ENCODE results near the gene ATXN7L3B. TPM values are rescaled to one million over a fixed set of nuclear protein-coding genes. Genes with fewer than 3 reads are reported as not detected.
"Not testable (repeated sequence)": the region's sequence is repeated elsewhere in the genome, so short reads cannot be mapped to it uniquely, and the experiment has no call there.

The ATXN7L3B gene
- total and polyA plus RNA-seq, 12 donors = 5.6 to 25.9 (median 22.2) TPM

- WGBS, 2 donors = 30 to 46% methylated on average over 1 of the region's 1 CpG
- no peak for TF ChIP-seq CTCF (IDR thresholded peaks at IDR 0.05)
- Histone ChIP-seq H3K4me1 (no peaks in the 10 kb centered on the region), H3K36me3 (no peaks in the 10 kb centered on the region), H3K27ac (no peak overlapping the region), H3K27me3 (no peaks in the 10 kb centered on the region), H3K9me3 (peaks cover 0 to 3% (median 0%) of the 10 kb centered on the region in 11 donors), H3K4me3 (no peak overlapping the region)
- intact Hi-C loops (cut with DNase I) = no loop called here
- ATAC-seq (no peak), DNase-seq (no peak)
Observed at GRCh38 chr12:74491374-74491773, 46.3 kb upstream of the ATXN7L3B start.

GRCh38 chr12:74499192-74499591 is 38.4 kb upstream of the ATXN7L3B start:
- H3K27me3 ChIP-seq = no peaks in the 10 kb centered on the region
- H3K27ac ChIP-seq = no peak overlapping the region
- intact Hi-C loops (cut with DNase I) = no loop called here
- H3K9me3 ChIP-seq = peaks cover 0 to 7% (median 0%) of the 10 kb centered on the region in 11 donors
- WGBS, 2 donors = 70 to 81% methylated on average over 1 of the region's 1 CpG
- no peaks in the 10 kb centered on the region for H3K36me3 ChIP-seq
- H3K4me1 ChIP-seq = no peaks in the 10 kb centered on the region
- H3K4me3 ChIP-seq = no peak overlapping the region
- ATAC-seq = no peak
- no peak for TF ChIP-seq CTCF (IDR thresholded peaks at IDR 0.05)
- no peak for DNase-seq

GRCh38 chr12:74508873-74509657 is 28.6 kb upstream of the ATXN7L3B start:
- WGBS, 2 donors = 83 to 90% methylated on average over 21 to 28 of the region's 31 CpGs
- H3K36me3 ChIP-seq = not testable (repeated sequence)

GRCh38 chr12:74509886-74510285 is 27.7 kb upstream of the ATXN7L3B start:
- no peaks in the 10 kb centered on the region for H3K4me1 ChIP-seq
- peaks cover 0 to 6% (median 0%) of the 10 kb centered on the region in 7 donors for H3K27me3 ChIP-seq
- no peak for DNase-seq
- H3K27ac ChIP-seq = no peak overlapping the region
- H3K9me3 ChIP-seq = peaks cover 0 to 9% (median 0%) of the 10 kb centered on the region in 11 donors
- ATAC-seq = no peak
- TF ChIP-seq CTCF (IDR thresholded peaks at IDR 0.05) = no peak
- no peaks in the 10 kb centered on the region for H3K36me3 ChIP-seq
- no peak overlapping the region for H3K4me3 ChIP-seq
- intact Hi-C loops (cut with DNase I) = no loop called here

More at GRCh38 chr12:74508873-74509657, 28.6 kb upstream of the ATXN7L3B start:
- DNase-seq; H3K27ac ChIP-seq; H3K9me3 ChIP-seq; ATAC-seq; H3K4me3 ChIP-seq; H3K27me3 ChIP-seq; H3K4me1 ChIP-seq; intact Hi-C loops (cut with DNase I): not testable (repeated sequence)

All from heart right ventricle (tissue), 16 donors.